ENCODE data around the gene NMNAT3.

NMNAT3 gene

DNA sequence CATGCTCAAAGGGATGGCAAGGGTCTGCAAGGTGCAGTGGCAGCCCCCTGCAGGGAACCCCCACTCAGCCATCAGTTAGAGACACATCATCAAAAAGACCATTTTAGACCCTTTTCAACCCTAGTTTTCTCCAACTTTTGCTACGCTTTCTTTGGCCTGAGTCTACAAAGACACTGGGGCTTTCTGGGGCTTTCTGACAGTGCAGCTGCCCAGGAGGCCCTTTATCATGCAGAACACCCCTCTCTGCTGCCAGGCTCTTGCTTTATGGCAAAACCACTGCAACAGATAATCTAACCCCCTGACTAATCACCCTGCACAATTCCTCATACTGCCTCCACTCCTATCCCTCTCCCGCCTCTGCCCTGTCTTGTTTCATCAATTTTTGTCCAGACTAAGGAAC is 2.4 kb downstream of the NMNAT3 start:
- DNase-seq (ENCODE audit: low read depth), result no peak

GRCh38 chr3:139674571-139675260 is 3.1 kb downstream of the NMNAT3 start:
- DNase-seq (ENCODE audit: low read depth), result no peak

GRCh38 chr3:139672884-139673283 is 4.9 kb downstream of the NMNAT3 start:
- DNase-seq (ENCODE audit: low read depth), result no peak

DNA sequence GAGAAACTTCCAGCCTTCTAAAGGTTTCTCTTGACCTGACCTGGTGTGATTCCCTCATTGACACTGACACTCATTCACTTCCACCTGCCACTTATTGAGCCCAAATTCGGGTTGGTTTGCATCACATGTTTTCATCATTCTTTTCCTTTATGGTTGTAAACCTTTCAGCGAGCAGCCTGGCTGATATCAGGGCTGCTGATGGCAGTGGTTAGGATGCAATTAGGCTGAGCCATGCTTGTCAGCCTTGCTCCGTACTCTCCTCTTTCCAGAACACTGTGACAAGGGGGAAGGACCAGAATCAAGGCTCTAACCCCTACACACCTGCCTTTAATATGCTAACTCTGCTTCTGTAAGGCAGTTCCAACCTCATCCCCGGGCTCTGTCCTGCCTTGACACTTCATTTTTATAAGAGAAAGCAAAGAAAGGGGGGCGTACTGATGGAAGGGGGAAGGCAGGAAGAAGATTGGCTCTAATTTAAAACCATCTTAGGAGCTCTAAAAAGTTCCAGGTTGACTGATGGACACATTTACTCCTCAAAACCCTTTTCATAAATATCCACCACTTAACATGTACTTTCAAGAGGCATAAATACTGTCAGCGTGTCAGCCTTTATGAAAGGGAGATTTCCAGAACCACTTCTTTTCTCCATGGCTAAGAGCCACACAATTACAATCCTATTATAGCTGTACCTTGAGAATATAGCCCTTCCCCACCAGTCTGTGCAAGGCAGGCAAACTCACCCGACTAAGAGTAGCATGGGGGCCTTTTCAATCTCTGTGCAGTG is 5.7 kb downstream of the NMNAT3 start:
- DNase-seq (ENCODE audit: low read depth), result no peak

DNA sequence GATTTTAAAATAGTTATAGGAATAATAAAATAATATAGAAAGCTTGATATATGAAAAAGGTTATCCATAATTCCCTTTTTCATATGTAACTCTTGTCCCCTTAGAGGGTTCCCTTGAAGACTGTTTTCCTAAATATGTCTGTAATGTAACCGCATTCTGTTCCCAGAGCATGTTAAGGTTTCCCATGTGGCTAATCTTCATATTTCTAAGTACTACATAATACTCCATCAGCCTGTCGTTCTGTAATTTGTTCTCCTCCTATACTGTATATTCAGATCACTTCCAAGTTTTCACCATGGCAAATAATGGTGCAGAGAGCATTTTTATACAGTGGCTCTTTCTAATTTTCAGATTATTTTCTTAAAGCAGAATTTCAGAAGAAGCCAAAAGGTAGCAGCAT is 6.7 kb downstream of the NMNAT3 start:
- no peak for DNase-seq (ENCODE audit: low read depth)

GRCh38 chr3:139670196-139670595 is 7.6 kb downstream of the NMNAT3 start:
- DNase-seq (ENCODE audit: low read depth), result no peak

- no peak for DNase-seq (ENCODE audit: low read depth)
These were observed 9.4 kb downstream of the NMNAT3 start for GRCh38 chr3:139668332-139668731.

GRCh38 chr3:139664958-139665357 is 12.8 kb downstream of the NMNAT3 start:
- DNase-seq (ENCODE audit: low read depth), result no peak

DNA sequence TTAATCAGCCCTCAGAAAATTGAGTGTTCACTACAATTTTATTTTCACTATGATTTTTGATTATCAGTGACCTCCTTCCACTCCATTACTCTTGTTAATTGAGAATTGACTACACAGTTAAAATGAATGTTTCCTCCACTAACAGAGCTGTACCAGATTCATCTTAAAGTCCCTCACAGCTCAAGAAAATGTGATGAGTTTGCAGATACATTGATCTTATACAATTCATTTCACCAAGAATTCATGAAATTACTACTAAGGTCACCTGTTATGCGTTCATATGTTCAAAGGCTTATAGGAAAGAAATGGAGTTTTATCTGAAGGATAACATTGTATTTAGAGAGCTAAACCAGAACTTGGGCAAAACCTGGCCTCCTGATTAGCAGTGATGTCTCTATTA is 17.5 kb downstream of the NMNAT3 start:
- DNase-seq (ENCODE audit: low read depth), result no peak

DNA sequence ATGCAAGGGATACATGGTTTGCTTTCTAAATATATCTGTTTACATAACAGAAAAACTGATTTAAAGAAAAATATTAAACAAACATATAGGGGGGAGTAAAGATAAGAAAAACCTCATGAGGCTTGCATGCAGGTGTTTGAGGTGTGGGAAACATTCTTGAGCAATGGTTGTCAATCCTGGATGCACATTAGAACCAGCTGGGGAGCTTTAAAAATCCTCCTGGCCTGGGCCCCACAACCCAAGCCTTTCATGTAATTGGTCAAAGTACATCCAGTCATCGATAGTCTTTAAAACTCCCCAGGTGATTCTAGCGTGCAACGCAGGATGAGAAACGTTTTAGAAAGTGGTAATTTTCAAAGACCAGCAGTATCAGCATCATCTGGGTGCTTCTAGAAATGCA is 18.3 kb downstream of the NMNAT3 start:
- no peak for DNase-seq (ENCODE audit: low read depth)

DNA sequence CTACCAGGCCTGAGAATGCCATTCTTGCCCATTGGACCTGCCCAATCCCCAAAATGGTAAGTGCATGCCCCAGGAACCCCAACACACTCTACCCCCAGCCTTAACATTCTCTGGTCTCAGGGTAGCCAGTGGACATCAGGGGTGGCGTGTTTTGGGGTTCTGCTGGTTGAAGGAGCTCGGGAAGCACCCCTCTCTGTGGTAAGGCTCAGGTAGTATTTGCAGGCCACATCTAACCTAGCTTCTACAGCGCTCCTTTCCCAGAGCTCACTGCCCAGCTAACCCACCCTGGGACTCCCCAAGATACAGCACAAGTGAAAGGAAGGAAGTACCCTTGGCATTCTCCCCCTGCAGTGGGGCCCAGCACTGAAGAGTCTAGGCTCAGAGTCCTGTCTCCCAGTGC is 19.8 kb downstream of the NMNAT3 start:
- DNase-seq (ENCODE audit: low read depth), result no peak

- no peak for DNase-seq (ENCODE audit: low read depth)
These were observed 20.3 kb downstream of the NMNAT3 start for GRCh38 chr3:139657434-139657833.

DNA sequence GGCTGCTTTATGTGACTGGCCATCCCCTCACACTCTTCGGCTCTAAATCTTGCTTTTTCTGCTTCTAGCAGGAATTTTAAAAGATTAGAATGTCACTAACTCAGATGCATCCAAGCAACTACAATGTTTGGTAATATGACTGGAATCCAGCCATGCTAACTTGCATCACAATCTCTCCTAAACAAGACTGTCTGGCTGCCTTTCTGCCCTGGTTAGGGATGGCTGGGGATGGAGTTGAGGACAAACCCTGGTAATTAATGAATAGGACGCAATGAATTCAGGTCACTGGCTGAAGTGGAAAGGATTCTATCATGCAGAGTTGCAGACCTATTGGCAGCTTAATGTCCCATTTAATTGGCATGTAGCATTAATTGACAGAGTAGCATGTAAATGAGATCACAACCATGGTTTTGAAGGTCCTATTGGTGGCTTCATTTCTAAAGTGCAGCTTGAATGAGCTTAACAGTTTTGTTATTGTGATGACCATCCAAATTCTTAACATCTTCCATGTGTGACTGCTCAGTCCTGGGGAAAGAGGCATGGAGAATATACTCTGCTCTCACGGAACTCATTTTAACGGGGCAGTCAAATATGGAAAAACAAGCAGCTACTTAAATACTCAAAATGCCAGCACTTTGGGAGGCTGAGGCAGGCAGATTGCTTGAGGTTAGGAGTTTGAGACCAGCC is 21.7 kb downstream of the NMNAT3 start:
- DNase-seq (ENCODE audit: low read depth), result no peak

DNA sequence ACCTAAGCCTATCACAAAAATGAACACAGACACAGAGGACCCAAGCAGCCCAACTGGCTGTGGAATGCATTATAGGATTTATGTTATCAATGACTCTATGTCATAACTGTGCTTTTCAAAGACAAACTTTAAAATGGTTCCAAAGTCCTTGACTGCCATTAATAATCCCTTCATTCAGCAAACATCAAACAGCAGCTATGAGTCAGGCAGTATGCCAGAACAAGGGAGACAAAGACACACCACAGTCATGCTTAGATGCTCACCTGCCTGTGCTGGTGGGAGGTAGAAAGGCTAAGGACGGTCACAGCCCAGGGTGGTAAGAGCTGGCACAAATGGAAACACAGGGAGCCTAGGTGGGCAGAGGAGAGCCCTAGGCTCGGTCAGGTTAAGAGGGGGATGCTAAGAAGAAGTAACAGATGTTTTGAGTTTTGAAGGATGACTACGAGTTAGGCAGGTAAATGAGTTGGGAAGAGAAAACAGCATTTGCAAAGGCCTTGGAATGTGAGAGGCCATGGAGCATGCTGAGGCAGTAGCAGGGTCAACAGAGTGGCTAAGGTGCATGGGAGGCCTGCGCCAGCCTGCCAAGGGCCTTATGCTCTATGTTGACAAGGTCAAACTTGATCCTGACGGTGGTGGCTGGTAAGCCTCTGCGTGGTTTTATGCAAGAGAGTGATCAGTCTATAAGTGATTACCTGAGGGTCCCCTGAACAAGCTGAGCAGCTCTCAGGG is 23.0 kb downstream of the NMNAT3 start:
- DNase-seq (ENCODE audit: low read depth), result no peak

DNA sequence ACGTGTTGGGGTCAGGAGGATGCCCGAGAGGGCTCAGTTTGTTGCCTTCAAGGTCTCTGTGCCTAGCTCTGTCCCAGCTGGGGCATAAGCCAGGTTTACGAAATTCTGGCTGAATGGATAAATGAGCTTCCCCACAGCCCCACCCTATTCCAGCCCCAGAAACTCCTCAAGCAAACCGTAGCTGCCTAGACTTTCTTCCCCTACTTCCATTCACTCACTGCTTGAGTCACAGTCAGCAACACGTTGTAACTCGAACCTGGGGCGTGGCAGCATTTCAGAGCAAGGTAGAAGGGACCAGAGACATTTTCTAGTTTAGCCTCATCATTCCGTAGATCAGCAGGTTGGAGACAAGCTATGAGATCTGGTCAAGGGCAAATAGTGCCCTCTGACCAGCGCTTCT is 24.2 kb downstream of the NMNAT3 start:
- DNase-seq (ENCODE audit: low read depth), result no peak

DNA sequence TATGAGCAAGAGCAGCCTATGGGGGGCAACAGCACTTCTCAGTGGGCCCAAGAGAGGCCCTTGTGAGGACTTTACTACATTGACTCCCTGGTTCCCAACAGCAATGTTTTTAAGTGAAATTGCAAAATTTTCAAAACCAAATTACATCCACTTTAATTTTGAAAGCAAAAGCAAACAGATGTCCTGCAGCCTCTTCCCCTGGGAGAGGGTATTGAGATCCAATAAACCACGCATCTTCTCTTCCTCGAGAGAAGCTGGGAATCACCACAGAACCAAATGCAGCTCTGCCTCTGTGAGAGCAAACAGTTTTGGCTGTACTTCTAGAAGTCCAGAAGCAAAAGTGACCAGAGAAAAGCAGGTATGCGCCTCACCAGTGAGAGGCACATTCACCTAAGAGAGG is 25.2 kb downstream of the NMNAT3 start:
- no peak for DNase-seq (ENCODE audit: low read depth)

GRCh38 chr3:139647866-139648435 is 29.8 kb downstream of the NMNAT3 start:
- no peak for DNase-seq (ENCODE audit: low read depth)

- no peak for DNase-seq (ENCODE audit: low read depth)
These were observed 31.3 kb downstream of the NMNAT3 start for GRCh38 chr3:139646512-139646911.

DNA sequence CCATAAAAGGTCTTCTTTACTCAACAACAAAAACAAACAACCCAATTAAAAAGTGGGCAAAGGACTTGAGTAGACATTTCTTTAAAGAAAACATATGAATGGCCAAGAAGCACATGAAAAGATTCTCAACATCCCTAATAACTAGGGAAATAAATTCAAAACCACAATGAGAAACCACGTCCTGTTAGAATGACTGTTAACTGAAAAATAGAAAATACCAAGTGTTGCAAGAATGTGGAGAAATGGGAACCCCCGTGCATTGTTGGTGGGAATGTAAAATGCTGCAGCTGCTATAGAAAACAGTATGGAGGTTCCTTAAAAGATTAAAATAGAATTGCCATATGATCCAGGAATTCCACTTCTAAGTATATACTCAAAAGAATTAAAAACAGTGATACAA is 34.8 kb downstream of the NMNAT3 start:
- no peak for DNase-seq (ENCODE audit: low read depth)

- DNase-seq (ENCODE audit: low read depth), result no peak
These were observed 37.3 kb downstream of the NMNAT3 start for GRCh38 chr3:139640456-139640855.

DNA sequence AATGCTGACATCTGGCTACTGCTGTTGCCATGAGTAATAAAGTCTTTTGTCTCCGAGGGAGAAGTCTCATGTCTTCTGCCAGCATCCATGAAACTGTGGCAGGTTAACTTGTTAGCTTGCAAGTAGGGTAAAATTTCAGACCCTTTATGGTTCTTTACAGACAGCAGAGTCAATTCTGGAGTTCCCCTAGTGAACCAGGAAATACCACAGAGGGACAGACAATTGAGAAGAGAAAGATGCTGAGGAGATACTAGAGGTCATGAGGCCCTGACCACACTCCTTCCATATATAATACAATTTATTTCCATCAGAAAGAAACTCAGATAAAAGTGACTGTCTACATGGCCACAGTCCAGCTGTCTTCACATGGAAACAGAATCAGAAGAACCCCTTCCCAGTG is 38.1 kb downstream of the NMNAT3 start:
- no peak for DNase-seq (ENCODE audit: low read depth)

DNA sequence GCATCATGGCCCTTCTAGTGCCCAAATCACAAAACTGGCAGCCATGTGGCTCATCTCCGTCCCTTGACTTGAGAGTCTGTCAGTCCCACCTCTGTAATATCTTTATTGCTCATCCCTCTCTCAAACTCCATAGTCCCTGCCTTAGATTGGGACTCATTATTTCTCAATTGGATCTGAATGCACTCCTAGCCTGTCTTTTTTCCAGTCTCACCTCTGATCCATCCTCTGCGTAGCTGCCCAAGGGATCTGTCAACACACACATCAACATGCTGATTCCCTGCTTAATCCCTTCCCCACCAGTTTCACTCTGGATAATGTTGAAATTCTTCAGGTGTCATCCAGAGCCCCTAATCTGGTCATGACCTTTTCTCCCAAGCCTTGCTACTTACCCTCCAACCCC is 39.3 kb downstream of the NMNAT3 start:
- DNase-seq (ENCODE audit: low read depth), result no peak
